Gastroesophageal sphincter (tissue), 4 donors: ENCODE measurements around the gene IFIH1. TPM values are rescaled to one million over a fixed set of nuclear protein-coding genes. Genes with fewer than 3 reads are reported as not detected.
A peak's percentile ranks its signal among the peaks of the same experiment; 100 is the strongest.

Experiments
- ATAC-seq: fragments of 150-250 bp; one replicate; pipeline ENCODE4 v1.9.1; 2016; ENCODE audit warnings: mild to moderate bottlenecking, moderate library complexity
- H3K27ac ChIP-seq, 4 donors: fragments of 200-600 bp; sonication (generic) in 3 of 4; 1 replicate in 3 of 4; 2 replicates in 1 of 4; pipeline ENCODE4 v1.5.1; 2016 to 2019
- H3K27me3 ChIP-seq: fragments of 200-600 bp; sonication (generic); one replicate; pipeline ENCODE4 v1.5.1; 2019
- H3K36me3 ChIP-seq, 2 donors: fragments of 200-600 bp; sonication (generic); one replicate each; pipeline ENCODE4 v1.5.1; 2019; ENCODE audit warnings: control low read depth in 1 of 2
- H3K4me1 ChIP-seq, 3 donors: fragments of 200-600 bp; sonication (generic); 1 replicate in 2 of 3; 2 replicates in 1 of 3; pipeline ENCODE4 v1.5.1; 2016 to 2019; ENCODE audit warnings: control low read depth in 2 of 3
- H3K4me3 ChIP-seq, 2 donors: fragments of 200-600 bp; sonication (generic); one replicate each; pipeline ENCODE4 v1.5.1; 2019; ENCODE audit warnings: mild to moderate bottlenecking in 1 of 2, moderate library complexity in 1 of 2
- H3K9me3 ChIP-seq, 3 donors: fragments of 200-600 bp; sonication (generic); one replicate each; pipeline ENCODE4 v1.5.1; 2017 to 2019; ENCODE audit warnings: control low read depth in 2 of 3
- EP300 ChIP-seq: sonication (generic); formaldehyde crosslinking; IDR thresholded peaks from one replicate; pipeline ENCODE4 v1.6.1; 2017; ENCODE audit warnings: antibody characterized with exemption, mild to moderate bottlenecking
- POLR2A ChIP-seq, 2 donors: fragments of 450-650 bp; IDR thresholded peaks; one replicate each; pipeline ENCODE4 v1.6.1; 2017; ENCODE audit warnings: antibody characterized with exemption in 2 of 2, mild to moderate bottlenecking in 2 of 2, moderate library complexity in 1 of 2
- POLR2AphosphoS5 ChIP-seq: sonication (generic); formaldehyde crosslinking; IDR thresholded peaks from one replicate; pipeline ENCODE4 v1.6.1; 2017; ENCODE audit warnings: antibody characterized with exemption
- WGBS, 2 donors: methylation state at CpG; one replicate each; pipeline ENCODE4 v1.1.5; 2018; ENCODE audit warnings: low coverage in 1 of 2; 5-methylcytosine and 5-hydroxymethylcytosine counted together
- total RNA-seq, 4 donors: library from RNA; depleted of rRNA; stranded (reverse); fragments of >200 nt; gene quantifications; one replicate each; pipeline ENCODE4 v1.1.0, GENCODE V29; 2016
- TF ChIP-seq, protein P1 (sequence below), 4 experiments: fragments of 200-600 bp in 2 of 4; fragments of 450-650 bp in 2 of 4; sonication (generic) in 1 of 4; IDR thresholded peaks; one replicate each; pipeline ENCODE4 v1.5.1; 2017 to 2019; ENCODE audit warnings: antibody characterized with exemption in 4 of 4, mild to moderate bottlenecking in 2 of 4, moderate library complexity in 2 of 4

Gene IFIH1
- total RNA-seq, 4 donors from 2014 or later = 7.1 to 24.1 (median 16.1) TPM

DNA sequence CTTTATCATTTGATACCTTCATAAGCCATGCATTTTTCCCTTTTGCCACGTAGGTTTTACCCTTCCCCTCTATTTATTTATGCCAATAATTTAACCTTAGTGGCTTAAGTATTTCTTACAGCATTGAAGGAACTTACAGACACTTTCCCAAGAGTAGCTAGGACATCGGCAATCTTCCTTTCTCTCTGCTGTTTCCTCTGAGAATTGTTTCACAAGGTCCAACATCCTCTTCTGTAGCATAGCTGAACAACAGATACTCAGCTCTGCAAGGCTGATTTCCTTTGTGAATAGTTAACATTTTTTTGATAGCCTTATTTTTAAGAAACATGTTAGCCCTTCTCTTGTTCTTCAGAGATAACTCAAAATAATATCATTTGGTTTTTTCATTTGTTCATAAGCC, 24.4 kb upstream of the IFIH1 start:
- no peaks in the 10 kb centered on the region for H3K27me3 ChIP-seq
- no peaks in the 10 kb centered on the region for H3K36me3 ChIP-seq
- H3K4me3 ChIP-seq = no peak overlapping the region
- no peaks in the 10 kb centered on the region for H3K9me3 ChIP-seq
- no peak for ATAC-seq
- TF ChIP-seq POLR2AphosphoS5 (no peak), POLR2A (IDR thresholded peaks at IDR 0.05) (no peak)
- H3K27ac ChIP-seq = no peak overlapping the region
- WGBS, 2 donors = 66 to 73% methylated on average over 2 of the region's 2 CpGs
- H3K4me1 ChIP-seq = peaks cover 0 to 15% (median 0%) of the 10 kb centered on the region in 3 donors

DNA sequence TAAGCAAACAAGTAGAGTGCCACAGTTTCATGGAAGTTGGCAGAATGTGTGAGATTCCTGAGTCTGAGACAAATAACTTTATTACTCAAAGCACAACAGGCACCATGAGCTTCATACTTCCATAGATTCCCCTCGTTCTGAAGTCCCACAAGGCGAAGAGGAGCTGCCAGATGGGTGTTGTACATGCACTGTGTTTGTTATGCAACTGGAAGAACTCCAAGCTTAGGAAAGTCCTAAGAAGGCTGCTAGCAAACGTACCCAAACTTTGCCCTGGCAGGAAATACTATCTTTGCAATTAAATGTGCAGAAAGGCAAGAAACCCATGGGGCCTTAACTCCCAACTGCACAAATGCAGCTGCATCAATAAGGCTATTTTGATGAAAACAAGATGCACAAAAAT, 23.8 kb upstream of the IFIH1 start:
- no peak overlapping the region for H3K4me3 ChIP-seq
- H3K36me3 ChIP-seq = no peaks in the 10 kb centered on the region
- no peak overlapping the region for H3K27ac ChIP-seq
- no peaks in the 10 kb centered on the region for H3K27me3 ChIP-seq
- peaks cover 0 to 15% (median 0%) of the 10 kb centered on the region in 3 donors for H3K4me1 ChIP-seq
- no peaks in the 10 kb centered on the region for H3K9me3 ChIP-seq
- WGBS, 2 donors = 57% methylated on average over 3 of the region's 3 CpGs; no CpG with 5 or more reads in 1 of the 2 donors
- TF ChIP-seq EP300 = no peak
- no peak for TF ChIP-seq POLR2A (IDR thresholded peaks at IDR 0.05)
- TF ChIP-seq, protein P1, sequence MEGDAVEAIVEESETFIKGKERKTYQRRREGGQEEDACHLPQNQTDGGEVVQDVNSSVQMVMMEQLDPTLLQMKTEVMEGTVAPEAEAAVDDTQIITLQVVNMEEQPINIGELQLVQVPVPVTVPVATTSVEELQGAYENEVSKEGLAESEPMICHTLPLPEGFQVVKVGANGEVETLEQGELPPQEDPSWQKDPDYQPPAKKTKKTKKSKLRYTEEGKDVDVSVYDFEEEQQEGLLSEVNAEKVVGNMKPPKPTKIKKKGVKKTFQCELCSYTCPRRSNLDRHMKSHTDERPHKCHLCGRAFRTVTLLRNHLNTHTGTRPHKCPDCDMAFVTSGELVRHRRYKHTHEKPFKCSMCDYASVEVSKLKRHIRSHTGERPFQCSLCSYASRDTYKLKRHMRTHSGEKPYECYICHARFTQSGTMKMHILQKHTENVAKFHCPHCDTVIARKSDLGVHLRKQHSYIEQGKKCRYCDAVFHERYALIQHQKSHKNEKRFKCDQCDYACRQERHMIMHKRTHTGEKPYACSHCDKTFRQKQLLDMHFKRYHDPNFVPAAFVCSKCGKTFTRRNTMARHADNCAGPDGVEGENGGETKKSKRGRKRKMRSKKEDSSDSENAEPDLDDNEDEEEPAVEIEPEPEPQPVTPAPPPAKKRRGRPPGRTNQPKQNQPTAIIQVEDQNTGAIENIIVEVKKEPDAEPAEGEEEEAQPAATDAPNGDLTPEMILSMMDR (IDR thresholded peaks at IDR 0.05) = no peak
- TF ChIP-seq POLR2AphosphoS5 = no peak
- no peak for ATAC-seq

DNA sequence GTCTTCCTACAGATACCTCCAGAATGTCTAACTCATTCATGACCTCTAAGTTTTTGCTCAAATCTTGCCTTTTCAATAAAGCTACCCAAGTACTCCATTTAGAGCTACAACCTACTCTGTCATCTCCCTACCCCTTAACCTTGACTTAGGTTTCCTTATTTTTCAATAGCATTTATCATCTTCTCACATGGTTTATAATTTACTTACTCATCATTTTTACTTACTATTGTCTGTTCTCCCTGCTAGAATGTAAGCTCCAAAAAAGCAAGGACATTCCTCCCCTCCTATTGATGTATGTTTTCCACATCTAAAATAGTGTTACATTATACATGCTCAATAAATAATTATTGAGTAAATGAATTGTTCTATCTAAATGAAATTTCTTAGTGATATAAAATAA, 22.3 kb upstream of the IFIH1 start:
- Histone ChIP-seq H3K4me3 (no peak overlapping the region), H3K27ac (no peak overlapping the region), H3K27me3 (no peaks in the 10 kb centered on the region), H3K36me3 (no peaks in the 10 kb centered on the region), H3K4me1 (peaks cover 0 to 15% (median 0%) of the 10 kb centered on the region in 3 donors), H3K9me3 (no peaks in the 10 kb centered on the region)
- TF ChIP-seq POLR2A (IDR thresholded peaks at IDR 0.05) (no peak), POLR2AphosphoS5 (no peak), EP300 (no peak)
- TF ChIP-seq, protein P1 (IDR thresholded peaks at IDR 0.05) = no peak
- no peak for ATAC-seq

DNA sequence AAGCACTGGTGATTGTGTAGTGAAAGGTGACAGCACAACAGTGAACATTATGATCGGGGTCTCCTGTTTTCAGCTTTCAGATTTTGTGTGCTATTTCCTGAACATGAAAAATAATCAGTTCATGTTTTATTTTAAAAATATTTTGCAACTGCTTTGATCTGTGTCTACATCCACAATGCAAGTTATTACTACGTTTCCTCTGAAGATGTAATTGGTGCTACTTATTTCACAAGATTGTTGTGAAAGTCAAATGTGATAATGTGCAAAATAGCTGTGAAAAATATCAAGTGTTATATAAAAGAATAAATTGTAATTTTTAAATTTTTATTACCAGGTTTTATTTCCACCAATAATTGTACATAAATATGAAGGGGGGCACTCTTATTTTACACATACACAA, 19.4 kb upstream of the IFIH1 start:
- no peak overlapping the region for H3K4me3 ChIP-seq
- no peaks in the 10 kb centered on the region for H3K27me3 ChIP-seq
- no peaks in the 10 kb centered on the region for H3K4me1 ChIP-seq
- no peak for ATAC-seq
- no peaks in the 10 kb centered on the region for H3K9me3 ChIP-seq
- TF ChIP-seq POLR2A (IDR thresholded peaks at IDR 0.05) (no peak), EP300 (no peak)
- TF ChIP-seq, protein P1 (IDR thresholded peaks at IDR 0.05) = no peak
- 85 to 88% methylated on average over 2 of the region's 2 CpGs for WGBS, 2 donors
- no peaks in the 10 kb centered on the region for H3K36me3 ChIP-seq
- no peak overlapping the region for H3K27ac ChIP-seq

GRCh38 chr2:162333968-162334367, 15.5 kb upstream of the IFIH1 start:
- no peak for ATAC-seq
- WGBS, 2 donors = 40 to 52% methylated on average over 3 of the region's 3 CpGs
- TF ChIP-seq, protein P1 (IDR thresholded peaks at IDR 0.05) = peak in 1 of 4 experiments; percentile 29
- no peak for TF ChIP-seq POLR2A (IDR thresholded peaks at IDR 0.05)
- Histone ChIP-seq H3K4me3 (no peak overlapping the region), H3K27ac (no peak overlapping the region), H3K4me1 (no peaks in the 10 kb centered on the region), H3K9me3 (no peaks in the 10 kb centered on the region), H3K36me3 (no peaks in the 10 kb centered on the region), H3K27me3 (no peaks in the 10 kb centered on the region)

DNA sequence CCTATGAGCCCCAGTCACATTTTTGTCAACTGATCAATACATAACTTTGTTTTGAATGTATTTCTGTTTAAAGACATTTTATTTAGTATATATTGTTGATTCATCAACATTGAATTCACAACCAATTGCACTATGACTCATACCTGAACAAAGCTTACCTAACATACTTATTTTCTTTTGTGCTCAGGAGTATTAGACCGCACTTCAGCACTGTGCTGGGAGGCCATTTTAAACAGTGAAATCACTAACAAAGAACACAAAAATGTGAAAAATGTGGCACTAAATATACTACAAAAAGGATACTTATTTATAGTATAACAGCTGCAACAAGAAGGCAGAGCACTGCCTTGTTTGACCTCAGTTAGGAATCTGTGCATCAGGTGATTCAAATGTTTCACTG, 12.4 kb upstream of the IFIH1 start:
- ATAC-seq = no peak
- Histone ChIP-seq H3K4me1 (no peaks in the 10 kb centered on the region), H3K27me3 (no peaks in the 10 kb centered on the region), H3K36me3 (no peaks in the 10 kb centered on the region), H3K27ac (no peak overlapping the region), H3K9me3 (no peaks in the 10 kb centered on the region), H3K4me3 (no peak overlapping the region)
- TF ChIP-seq POLR2AphosphoS5 (no peak), EP300 (no peak), POLR2A (IDR thresholded peaks at IDR 0.05) (no peak)
- TF ChIP-seq, protein P1 (IDR thresholded peaks at IDR 0.05) = no peak
- WGBS, 2 donors = 100% methylated on average over 1 of the region's 1 CpG
